H1 (cell line): Measurements from ENCODE around the gene CENPX. TPM values are rescaled to one million over a fixed set of nuclear protein-coding genes. Genes with fewer than 3 reads are reported as not detected.

Source experiments
- ASH2L ChIP-seq: fragments of 200-600, 300-600 bp; sonication (generic); IDR thresholded peaks from one replicate; pipeline ENCODE4 v1.7.1; 2017; ENCODE audit warnings: low read length
- EGR1 ChIP-seq: IDR thresholded peaks from 2 replicates; pipeline ENCODE4 v1.6.1; 2011; ENCODE audit warnings: low read depth, low read length, borderline replicate concordance
- RFX5 ChIP-seq: IDR thresholded peaks from 2 replicates; pipeline ENCODE4 v1.6.1; 2011; ENCODE audit warnings: low read depth, low read length, improper control_type of control experiment, borderline replicate concordance
- polyA plus RNA-seq, 7 experiments: library from polyadenylated mRNA; depleted of rRNA in 3 of 7; stranded (reverse) in 5 of 7; unstranded in 2 of 7; fragments of >200 nt in 5 of 7; fragments of 200-250 nt in 2 of 7; gene quantifications; 1 replicate in 5 of 7; 2 replicates in 1 of 7; 4 replicates in 1 of 7; pipeline versions ENCODE4 v1.2.1 to v1.2.3, GENCODE V29; 2011 to 2013; ENCODE audit warnings: missing spikeins in 2 of 7, mixed read lengths in 2 of 7
- total RNA-seq: library from RNA; stranded (reverse); fragmentation: NEBNext Ultra II Directional; extraction: Animal tissue kit (Norgen Biotek cat#: 25700); gene quantifications from 2 replicates; pipeline ENCODE4 v1.2.1, GENCODE V29; 2021
- TF ChIP-seq, protein P1 (sequence below): IDR thresholded peaks from 2 replicates; pipeline ENCODE4 v1.6.1; 2011; ENCODE audit warnings: low read depth, mild to moderate bottlenecking, low read length; ENCODE audit not compliant: insufficient read depth

CENPX gene
- total and polyA plus RNA-seq, 2 of the 8 experiments (the other 6 are each of a cell fraction or from before 2014, with no cell fraction given): 116 to 122 TPM

- TF ChIP-seq ASH2L (no peak), RFX5 (no peak), EGR1 (no peak)
- TF ChIP-seq, protein P1, sequence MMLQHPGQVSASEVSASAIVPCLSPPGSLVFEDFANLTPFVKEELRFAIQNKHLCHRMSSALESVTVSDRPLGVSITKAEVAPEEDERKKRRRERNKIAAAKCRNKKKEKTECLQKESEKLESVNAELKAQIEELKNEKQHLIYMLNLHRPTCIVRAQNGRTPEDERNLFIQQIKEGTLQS: no peak
These were observed 5.0 kb downstream of the CENPX start (continued) for GRCh38 chr17:82017612-82018151.
